Stimulated activated CD8-positive, alpha-beta memory T cell treated with anti-CD3 and anti-CD28 coated beads, Interleukin-15, amount 100 ng/mL, for 1 hour (primary cell): ENCODE data around the gene DOK3.

ENCODE experiments used
- DNase-seq: peaks from one replicate; pipeline ENCODE4 v3.0.0-alpha.2; 2020; ENCODE audit warnings: low read depth

Gene DOK3

DNA sequence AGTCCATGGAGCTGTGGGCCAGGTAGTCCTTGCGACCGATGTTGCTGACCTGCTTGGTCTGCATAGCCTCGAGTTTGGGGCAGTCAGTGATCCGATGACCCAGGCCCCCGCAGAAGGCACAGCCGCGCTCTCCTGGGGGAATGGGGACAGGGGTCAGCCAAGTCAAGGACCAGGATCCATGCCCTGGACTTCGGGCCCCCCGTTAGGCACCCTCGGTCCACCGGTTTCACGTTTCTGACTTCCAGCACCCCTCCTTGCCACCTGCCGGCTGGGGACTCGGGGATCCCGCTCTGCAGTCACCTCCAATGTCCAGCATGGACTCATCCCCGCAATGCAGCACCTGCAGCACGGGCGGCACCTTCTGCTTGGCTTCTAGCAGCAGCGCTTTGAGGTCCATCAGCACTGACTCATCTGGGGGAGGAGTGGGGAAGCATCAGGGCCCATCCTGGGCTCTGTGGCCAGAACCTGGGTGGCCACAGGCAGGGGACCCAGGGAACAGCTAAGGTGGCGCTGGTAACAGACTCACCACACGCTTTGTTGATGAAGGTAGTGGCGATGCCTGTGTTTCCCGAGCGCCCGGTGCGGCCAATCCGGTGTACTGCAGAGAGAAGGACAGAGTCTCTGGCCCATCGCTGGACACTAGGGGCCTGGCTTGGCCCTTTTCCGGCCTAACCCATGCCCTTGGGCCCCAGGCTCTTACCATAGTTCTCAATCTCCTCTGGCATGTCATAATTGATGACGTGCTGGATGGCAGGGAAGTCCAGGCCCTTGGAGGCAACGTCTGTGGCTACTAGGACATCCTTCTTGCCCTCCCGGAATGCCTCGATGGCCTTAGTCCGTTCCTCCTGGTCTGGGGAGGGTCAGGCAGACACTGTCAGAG, 2.4 kb upstream of the DOK3 start:
- no peak for DNase-seq

GRCh38 chr5:177511181-177511580, 1.6 kb upstream of the DOK3 start:
- no peak for DNase-seq

DNA sequence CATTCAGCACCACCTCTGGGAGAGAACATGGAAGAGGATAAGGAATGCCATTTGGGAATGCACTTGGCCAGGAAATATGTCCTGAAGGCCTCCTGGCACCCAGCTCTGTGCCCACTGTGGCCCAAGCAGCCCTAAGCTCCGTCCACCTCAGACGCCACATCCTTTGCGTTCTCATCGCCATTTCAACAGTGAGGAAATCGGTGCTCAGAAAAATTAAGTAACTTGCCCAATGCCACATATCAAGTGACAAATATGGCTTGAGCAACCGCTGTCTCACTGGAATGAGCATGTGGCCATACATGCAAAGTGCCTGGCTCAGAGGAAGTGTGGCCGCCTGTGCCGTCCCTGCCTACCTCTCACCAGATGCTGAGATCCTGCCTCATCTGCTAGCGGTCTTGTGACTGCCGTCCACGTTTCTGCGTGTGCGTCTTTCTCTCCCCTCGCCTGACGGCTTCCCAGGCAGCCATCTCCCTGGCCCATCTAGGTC, 984 bp upstream of the DOK3 start:
- DNase-seq: no peak

DNA sequence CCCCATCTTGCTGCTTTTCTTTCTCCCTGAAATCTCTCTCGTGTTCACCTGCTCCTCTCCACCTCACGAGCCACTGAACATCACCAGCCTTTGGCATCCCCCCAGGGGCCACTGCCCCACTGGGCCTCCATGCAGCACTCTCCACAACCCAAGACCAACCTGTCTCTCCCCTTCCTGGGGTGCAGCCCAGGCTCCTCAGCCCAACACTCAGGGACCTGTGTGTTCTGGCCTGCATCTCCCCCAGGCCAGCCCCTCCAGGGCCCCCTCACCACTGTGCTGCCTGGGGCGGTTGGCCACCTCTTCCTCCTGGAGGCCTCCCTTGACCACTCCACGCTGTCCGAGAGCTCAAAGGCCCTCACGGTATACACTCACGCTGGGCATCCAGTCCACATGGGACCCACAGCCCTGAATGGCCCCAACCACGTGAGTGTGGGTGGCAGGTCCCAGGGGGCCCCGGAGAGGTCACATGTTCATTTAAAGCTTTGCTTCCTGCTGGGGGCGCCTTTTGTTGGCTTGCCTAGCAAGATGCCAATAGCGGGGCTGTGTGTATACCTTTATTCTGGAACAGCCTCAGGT, 453 bp upstream of the DOK3 start:
- DNase-seq: no peak

GRCh38 chr5:177508837-177509236, 789 bp downstream of the DOK3 start:
- DNase-seq: no peak

DNA sequence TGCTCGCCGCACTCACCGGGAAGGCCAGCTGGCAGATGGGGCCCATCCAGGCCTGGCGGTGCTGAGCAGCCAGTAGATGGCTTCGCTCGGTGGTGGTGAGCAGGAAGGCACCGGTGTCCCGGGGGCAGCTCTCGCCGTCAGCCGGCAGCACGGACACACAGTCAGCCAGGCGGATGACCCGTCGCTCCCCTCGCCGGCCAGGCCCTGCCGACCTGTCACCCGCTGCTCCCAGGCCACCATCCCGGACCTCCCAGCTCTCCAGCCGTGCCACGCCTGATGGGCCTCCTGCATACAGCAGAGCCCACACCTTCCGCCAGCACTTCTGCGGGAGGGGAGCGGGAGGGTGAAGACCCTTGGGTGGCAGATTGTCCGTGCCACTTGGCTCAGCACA, 1.4 kb downstream of the DOK3 start:
- DNase-seq: no peak

- DNase-seq: no peak
These were observed 1.9 kb downstream of the DOK3 start for GRCh38 chr5:177507596-177508220.

DNA sequence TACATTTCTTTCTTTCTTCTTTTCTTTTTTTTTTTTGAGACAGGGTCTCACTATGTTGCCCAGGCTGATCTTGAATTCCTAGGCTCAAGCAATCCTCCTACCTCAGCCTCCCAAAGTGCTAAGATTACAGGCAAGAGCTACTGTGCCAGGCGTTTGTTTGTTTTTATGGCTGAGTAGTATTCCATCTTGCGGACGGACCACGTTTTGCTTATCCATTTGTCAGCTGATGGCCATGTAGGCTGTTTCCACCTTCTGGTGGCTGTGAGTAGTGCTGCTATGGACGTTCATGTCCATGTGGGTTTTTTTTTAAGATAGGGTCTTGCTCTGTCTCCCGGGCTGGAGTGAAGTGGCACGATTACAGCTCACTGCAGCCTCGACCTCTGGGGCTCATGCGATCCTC, 2.5 kb downstream of the DOK3 start:
- DNase-seq: no peak

GRCh38 chr5:177505075-177505474, 4.6 kb downstream of the DOK3 start:
- no peak for DNase-seq

GRCh38 chr5:177504086-177505056, 5.3 kb downstream of the DOK3 start:
- DNase-seq: no peak

DNA sequence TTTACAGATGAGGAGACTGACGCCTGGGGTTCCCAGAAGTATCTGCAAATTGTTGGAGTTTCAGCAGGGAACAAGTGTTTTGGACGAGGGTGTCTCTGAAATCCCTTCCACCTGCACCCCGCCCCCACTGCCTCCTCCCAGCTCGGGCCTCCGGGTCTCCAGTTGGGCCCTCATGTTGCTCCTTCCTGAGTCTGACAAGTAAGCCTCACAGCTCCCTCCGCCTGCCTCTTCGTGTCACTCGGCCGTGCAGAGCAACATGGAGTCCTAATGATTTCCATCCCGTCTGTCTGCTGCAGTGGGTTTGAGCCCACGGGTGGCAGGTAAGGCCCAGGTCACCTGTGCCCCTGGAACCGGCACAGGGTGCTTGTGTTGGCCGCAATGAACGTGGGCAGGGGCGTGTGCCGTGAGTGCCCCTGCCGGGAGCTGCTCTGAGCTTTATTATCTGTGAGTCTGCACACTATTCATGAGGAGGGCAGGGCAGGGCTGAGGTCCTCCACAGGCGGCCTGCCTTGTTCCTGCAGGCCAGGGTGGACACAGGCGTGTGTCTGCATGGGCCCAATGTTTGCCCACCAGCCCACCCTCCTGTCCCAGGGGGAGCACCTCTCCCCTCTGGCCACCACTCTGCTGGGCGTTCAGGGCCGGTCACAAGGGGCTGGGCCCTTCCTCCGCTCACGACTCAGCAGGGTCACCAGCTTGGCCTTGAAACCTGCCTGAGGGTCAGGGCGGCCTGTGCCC, 6.1 kb downstream of the DOK3 start:
- no peak for DNase-seq

- no peak for DNase-seq
These were observed 6.7 kb downstream of the DOK3 start for GRCh38 chr5:177502886-177503285.

DNA sequence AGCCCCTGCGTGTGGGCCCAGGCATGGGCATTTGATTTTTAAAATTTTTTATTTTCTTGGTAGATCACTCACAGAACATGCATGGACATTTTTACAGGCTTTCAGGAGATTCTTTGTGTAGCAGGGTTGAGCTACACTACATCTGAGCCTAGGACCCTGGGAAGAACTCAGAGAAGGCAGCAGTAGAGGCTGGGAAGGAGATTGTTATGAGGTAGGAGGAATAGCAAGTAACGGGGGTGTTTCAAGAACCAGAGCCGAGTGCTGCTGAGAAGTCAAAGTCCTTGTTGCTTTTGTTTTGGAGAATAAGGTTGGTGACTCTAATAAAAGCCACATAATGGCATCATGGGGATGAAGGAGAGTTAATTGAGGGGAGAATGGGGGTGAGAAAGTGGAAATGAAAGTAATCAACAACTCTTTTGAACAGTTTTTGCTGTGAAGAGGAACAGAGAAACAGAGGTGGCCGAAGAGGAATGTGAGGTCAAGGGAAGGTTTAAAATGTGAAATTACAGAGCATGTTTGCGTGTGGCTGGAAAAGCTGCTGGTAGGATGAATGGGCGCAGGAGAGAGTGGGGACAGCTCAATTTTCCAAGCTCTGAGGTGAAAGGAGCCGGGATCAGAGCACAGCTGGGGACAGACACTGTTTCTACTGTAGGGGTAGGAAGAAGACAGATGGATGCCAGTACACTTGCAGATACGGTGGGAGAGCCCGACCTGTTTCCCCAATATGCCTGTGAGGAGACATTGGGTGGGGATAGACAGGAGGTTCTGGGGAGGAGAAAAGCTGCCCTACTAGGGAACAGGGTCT, 7.5 kb downstream of the DOK3 start:
- no peak for DNase-seq

DNA sequence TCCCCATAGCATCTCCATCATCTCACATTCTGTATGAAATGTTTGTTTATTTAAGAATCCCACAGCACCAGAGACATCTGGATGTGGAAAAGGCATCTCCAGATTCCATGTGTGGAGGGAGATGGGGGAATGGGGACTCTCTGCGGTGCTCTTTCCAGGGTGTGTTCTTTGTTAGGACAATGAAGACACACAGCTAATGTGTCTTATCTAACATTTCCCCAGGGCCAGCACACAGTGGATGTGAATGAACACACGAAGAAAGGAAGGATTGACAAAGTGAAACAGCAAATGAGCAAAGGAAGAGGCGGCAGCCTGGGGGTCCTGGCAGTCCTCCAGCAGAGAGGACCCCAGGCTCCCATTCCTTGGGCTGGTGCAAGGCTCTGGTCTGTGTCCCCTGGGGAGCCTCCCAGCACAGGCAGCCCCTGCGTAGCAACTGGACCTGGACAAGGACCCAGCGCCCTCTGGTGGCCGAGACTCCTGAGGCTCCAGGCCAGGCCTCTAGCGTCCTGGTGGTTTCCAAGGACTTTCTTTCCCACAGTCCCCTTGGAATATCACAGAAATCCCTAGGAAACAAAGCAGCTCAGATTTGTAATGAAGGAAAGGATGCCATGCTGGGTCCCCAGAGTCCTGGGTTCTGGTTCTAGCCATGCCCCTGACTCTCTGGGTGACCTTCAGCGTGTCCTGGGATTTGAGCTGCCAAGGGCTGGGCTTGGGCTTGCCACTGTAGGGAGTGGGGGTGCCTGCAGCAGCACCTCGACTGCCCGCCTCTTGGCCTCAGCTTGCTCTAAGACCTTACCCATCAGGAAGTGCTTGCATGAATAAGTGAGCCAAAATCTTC, 8.7 kb downstream of the DOK3 start:
- peak; percentile 85 for DNase-seq

- no peak for DNase-seq
These were observed 9.8 kb downstream of the DOK3 start for GRCh38 chr5:177499842-177500241.

GRCh38 chr5:177498013-177498787, 11.4 kb downstream of the DOK3 start:
- no peak for DNase-seq

DNA sequence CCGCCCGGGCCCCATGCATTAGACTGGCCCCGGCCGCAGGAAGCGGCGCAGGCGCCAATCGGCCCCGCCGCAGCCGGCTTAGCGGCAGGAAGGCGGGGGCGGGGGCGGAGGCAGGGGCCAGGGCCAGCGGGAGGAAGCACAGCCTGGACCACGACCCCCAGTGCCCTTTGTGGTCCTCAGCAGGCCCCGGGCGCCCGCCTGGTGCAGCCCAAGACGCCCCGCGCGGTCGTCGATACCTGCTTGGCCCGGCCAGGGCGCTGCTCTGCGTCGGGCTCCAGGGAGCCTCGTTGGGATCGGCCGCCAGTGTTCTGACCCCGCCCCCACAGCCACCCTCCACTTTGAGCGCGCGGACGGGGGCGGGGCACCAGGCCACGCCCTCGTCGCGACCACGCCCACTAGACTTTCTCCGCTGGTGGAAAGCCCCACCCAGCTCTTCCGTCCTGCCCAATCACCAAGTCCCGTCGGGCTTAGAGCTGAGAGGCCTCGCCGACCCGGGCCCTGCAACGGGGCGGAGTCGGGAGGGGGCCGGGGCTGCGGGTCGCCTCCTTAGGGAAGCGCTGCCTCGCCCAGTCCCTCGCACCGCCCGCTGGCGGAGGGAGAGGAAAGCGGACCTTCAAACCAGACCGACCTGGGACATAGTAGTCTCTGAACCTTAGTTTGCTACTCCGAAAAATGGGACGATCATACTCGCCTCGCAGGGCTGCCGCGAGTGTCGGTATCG, 12.2 kb downstream of the DOK3 start, which contains the start of gene PDLIM7:
Gene PDLIM7, minus strand, starts transcription at position 313 of the 721 bp plus-strand sequence. CDS start 1,092 bp downstream, outside the sequence.
- DNase-seq: peak; percentile 88
